HepG2 (cell line): ENCODE results near the gene PCED1B. TPM values are rescaled to one million over a fixed set of nuclear protein-coding genes. Genes with fewer than 3 reads are reported as not detected.

Source experiments
- ATAC-seq: fragments of 200-7000 bp; cut with Tn5 transposase; 3 replicates; pipeline ENCODE4 v1.9.1; 2020; ENCODE audit warnings: mild to moderate bottlenecking, moderate library complexity
- BruUV-seq: library from RNA; stranded (reverse); fragments of 400-500 nt; replicated peaks from 2 replicates; lab custom pipeline; 2021; lab: Mats Ljungman, UMichigan
- CTCF ChIA-PET: fragments of 300-600 bp; formaldehyde crosslinking; extraction: SDS; loops from one replicate; lab custom pipeline; 2021; ENCODE audit warnings: low total read pairs, inconsistent platforms, low intra/inter-chr PET ratio; lab: Yijun Ruan, JAX
- POLR2A ChIA-PET: fragments of 350-600 bp; sonication (Branson Sonifier 250); formaldehyde crosslinking; loops from one replicate; lab custom pipeline; 2020; ENCODE audit warnings: antibody characterized with exemption, inconsistent platforms; lab: Yijun Ruan, JAX
- DNase-seq: peaks from one replicate; pipeline ENCODE4 v3.0.0-alpha.2; 2015; ENCODE audit warnings: low spot score
- FAIRE-seq: peaks from 3 replicates; lab custom pipeline; 2011; peaks lifted over from hg19 to GRCh38; lab: Jason Lieb, UNC
- H2AFZ ChIP-seq: one replicate; pipeline ENCODE4 v1.6.1; 2011; ENCODE audit warnings: low read length, inconsistent platforms
- H3K27ac ChIP-seq: fragments of 300-600 bp; 3 replicates; pipeline ENCODE4 v1.8.0; 2011; ENCODE audit warnings: mixed run types, mild to moderate bottlenecking, mixed read lengths, low read length, inconsistent platforms; ENCODE audit not compliant: insufficient read depth; ENCODE audit errors: extremely low read length
- H3K27me3 ChIP-seq, 2 experiments: fragments of 200-600 bp in 1 of 2; 2 replicates in 1 of 2; 3 replicates in 1 of 2; pipeline versions ENCODE4 v1.6.0 to v1.8.0; 2011; ENCODE audit warnings: low read length in 2 of 2, mild to moderate bottlenecking in 2 of 2, moderate library complexity in 2 of 2, inconsistent platforms in 1 of 2; ENCODE audit not compliant: insufficient read depth in 2 of 2, control insufficient read depth in 1 of 2
- H3K36me3 ChIP-seq, 2 experiments: fragments of 200-600 bp in 1 of 2; replicated peaks in 1 of 2; 2 replicates in 1 of 2; 3 replicates in 1 of 2; pipeline versions ENCODE4 v1.5.1 to v1.8.0; 2011; ENCODE audit warnings: low read length in 2 of 2, inconsistent platforms in 1 of 2; ENCODE audit not compliant: insufficient read depth in 2 of 2, control insufficient read depth in 1 of 2
- H3K4me1 ChIP-seq: 2 replicates; pipeline ENCODE4 v1.5.1; 2012; ENCODE audit warnings: low read length, inconsistent platforms; ENCODE audit not compliant: insufficient read depth
- H3K4me2 ChIP-seq: 2 replicates; pipeline ENCODE4 v1.6.0; 2011; ENCODE audit warnings: low read depth, low read length, inconsistent platforms
- H3K4me3 ChIP-seq, 3 experiments: fragments of 200-600 bp in 1 of 3; sonication (generic), shearing (Covaris generic) in 1 of 3; replicated peaks in 1 of 3; 2 replicates each; pipeline ENCODE4 v1.5.1; 2011 to 2016; ENCODE audit warnings: low read length in 3 of 3, inconsistent platforms in 2 of 3, low read depth in 2 of 3, mild to moderate bottlenecking in 2 of 3, control low read depth in 1 of 3, mixed read lengths in 1 of 3; ENCODE audit not compliant: insufficient read depth in 1 of 3
- H3K79me2 ChIP-seq: one replicate; pipeline ENCODE4 v1.6.1; 2011; ENCODE audit warnings: low read length, inconsistent platforms; ENCODE audit not compliant: insufficient read depth
- H3K9ac ChIP-seq: 2 replicates; pipeline ENCODE4 v1.6.0; 2011; ENCODE audit warnings: mild to moderate bottlenecking, low read depth, low read length, inconsistent platforms; ENCODE audit not compliant: insufficient read depth
- H3K9me3 ChIP-seq: 2 replicates; pipeline ENCODE4 v1.5.1; 2012; ENCODE audit warnings: mild to moderate bottlenecking, low read length
- H4K20me1 ChIP-seq: 2 replicates; pipeline ENCODE4 v1.6.0; 2011; ENCODE audit warnings: inconsistent platforms, mild to moderate bottlenecking, low read length, moderate library complexity; ENCODE audit not compliant: insufficient read depth
- ATAD3A ChIP-seq: sonication (generic); formaldehyde crosslinking; IDR thresholded peaks from 2 replicates; pipeline ENCODE4 v1.4.0; 2020; ENCODE audit warnings: missing genetic modification reagents
- DMAP1 ChIP-seq: IDR thresholded peaks from 2 replicates; pipeline ENCODE4 v1.6.1; 2016
- MAFK ChIP-seq, 2 experiments: IDR thresholded peaks in 1 of 2; conservative IDR thresholded peaks in 1 of 2; 2 replicates each; pipeline ENCODE4 v1.6.1; 2011; ENCODE audit warnings: improper control_type of control experiment in 2 of 2, low read length in 2 of 2
- MYNN ChIP-seq: sonication (generic); formaldehyde crosslinking; IDR thresholded peaks from 2 replicates; pipeline ENCODE4 v1.4.0; 2020; ENCODE audit warnings: mild to moderate bottlenecking, low read depth, missing genetic modification reagents
- PCBP1 ChIP-seq: fragments of 200-400 bp; formaldehyde crosslinking; IDR thresholded peaks from 2 replicates; pipeline ENCODE4 v1.6.1; 2017; ENCODE audit warnings: mild to moderate bottlenecking, low read depth, low read length, borderline replicate concordance
- ZFX ChIP-seq: sonication (generic); formaldehyde crosslinking; IDR thresholded peaks from 2 replicates; pipeline ENCODE4 v1.4.0; 2020; ENCODE audit warnings: mild to moderate bottlenecking, low read depth, missing genetic modification reagents, moderate library complexity
- ZNF282 ChIP-seq: fragments of 450-650 bp; IDR thresholded peaks from 2 replicates; pipeline ENCODE4 v1.6.1; 2018; ENCODE audit not compliant: partially characterized antibody
- ZNF468 ChIP-seq: sonication (generic); formaldehyde crosslinking; IDR thresholded peaks from 2 replicates; pipeline ENCODE4 v1.8.0; 2022; ENCODE audit warnings: mild to moderate bottlenecking, moderate library complexity, missing genetic modification reagents
- ZNF563 ChIP-seq: sonication (generic); formaldehyde crosslinking; IDR thresholded peaks from 2 replicates; pipeline ENCODE4 v1.8.0; 2022; ENCODE audit warnings: mild to moderate bottlenecking, moderate library complexity, missing genetic modification reagents
- WGBS: methylation state at CpG from one replicate; pipeline ENCODE4 v1.1.6; 2017; ENCODE audit warnings: low lambda C conversion rate; 5-methylcytosine and 5-hydroxymethylcytosine counted together
- in situ Hi-C: cut with HindIII; loops from 2 replicates; pipeline ENCODE4 v1.10.0; 2017; ENCODE audit warnings: low pct_unique_long_range_greater_than_20kb; ENCODE audit not compliant: extremely low pct_ligation_motif_present
- intact Hi-C: fragments of 100-400 bp; cut with micrococcal nuclease; formaldehyde crosslinking; loops from one replicate; pipeline ENCODE4 v1.10.0; 2022; ENCODE audit not compliant: unreplicated experiment
- polyA plus RNA-seq, 8 experiments: library from polyadenylated mRNA; depleted of rRNA in 3 of 8; stranded (reverse) in 7 of 8; unstranded in 1 of 8; fragments of >200 nt; fragmentation: Illumina TruSeq in 4 of 8; extraction: Trizol in 4 of 8; gene quantifications; 2 replicates each; pipeline versions ENCODE4 v1.2.1 to v1.2.3, GENCODE V29; 2011 to 2016; ENCODE audit warnings: low read depth in 4 of 8, missing spikeins in 1 of 8, mixed read lengths in 1 of 8; ENCODE audit not compliant: insufficient read depth in 1 of 8
- total RNA-seq, 5 experiments: library from RNA; depleted of rRNA; stranded (reverse); fragments of >200 nt; fragmentation: Illumina TruSeq; extraction: Trizol; gene quantifications; 2 replicates each; pipeline ENCODE4 v1.2.3, GENCODE V29; 2016; ENCODE audit warnings: low read depth in 1 of 5
- TF ChIP-seq, protein P1 (sequence below): sonication (generic); formaldehyde crosslinking; IDR thresholded peaks from 2 replicates; pipeline ENCODE4 v1.5.0; 2020; ENCODE audit warnings: missing genetic modification reagents, mild to moderate bottlenecking, borderline replicate concordance
- TF ChIP-seq, protein P2 (sequence below): sonication (generic); formaldehyde crosslinking; IDR thresholded peaks from 2 replicates; pipeline ENCODE4 v1.4.0; 2020; ENCODE audit warnings: mild to moderate bottlenecking, missing genetic modification reagents

PCED1B gene
- total and polyA plus RNA-seq, 2 of the 13 experiments (the other 11 are each of a cell fraction or from before 2014, with no cell fraction given), result 0.11 to 0.37 TPM

DNA sequence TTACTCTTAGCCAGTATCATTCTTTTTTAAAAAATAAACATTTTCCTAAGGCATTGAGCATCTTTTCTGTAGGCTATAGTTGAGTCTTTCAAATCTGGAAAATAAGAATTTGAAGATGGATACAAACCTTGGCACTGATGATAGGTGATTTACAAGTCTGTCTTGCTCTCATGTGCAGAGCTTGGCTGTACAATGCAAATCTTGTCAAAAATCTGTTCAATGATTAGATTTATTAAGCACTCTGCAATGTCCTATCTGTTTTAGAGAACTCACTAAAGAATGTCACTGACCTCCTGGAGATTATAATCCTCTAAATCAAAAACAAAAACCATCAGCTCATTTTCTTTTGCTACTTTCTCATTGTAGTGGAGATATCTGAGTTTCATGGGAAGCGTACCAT, 43.2 kb downstream of the PCED1B start (continued):
- no peak for TF ChIP-seq MAFK (conservative IDR thresholded peaks at IDR 0.05 in 1 of 2, IDR thresholded peaks at IDR 0.05 in 1 of 2; ENCODE audit: low read length in 2 of 2)
- TF ChIP-seq MYNN (CRISPR knock-in tag), result no peak
- TF ChIP-seq, all 625 proteins: peak for 0

DNA sequence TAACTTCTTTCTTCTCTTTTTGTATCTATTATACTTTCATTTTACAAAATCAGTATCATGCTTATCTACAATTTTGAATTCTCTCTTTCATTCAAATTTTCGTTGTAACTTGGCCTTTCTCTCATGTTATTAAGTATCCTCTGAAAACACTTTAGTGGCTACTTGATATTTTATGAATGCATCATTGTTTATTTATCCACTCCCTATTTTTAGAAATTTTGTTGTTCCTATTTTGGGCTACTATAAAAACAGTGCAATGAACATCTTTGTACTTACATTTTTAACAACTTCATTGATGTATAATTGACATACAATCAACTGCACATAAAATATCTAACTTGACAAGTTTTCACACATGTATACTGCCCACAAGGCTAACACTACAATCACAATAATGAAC, 44.3 kb downstream of the PCED1B start:
- H3K27me3 ChIP-seq, result no peaks in the 10 kb centered on the region; a peak in 1 of 5 replicates
- no peak overlapping the region for H3K9ac ChIP-seq
- H3K4me3 ChIP-seq, result no peak overlapping the region
- ATAC-seq, result no peak
- H2AFZ ChIP-seq, result no peak overlapping the region
- DNase-seq, result no peak
- H3K36me3 ChIP-seq, result no peaks in the 10 kb centered on the region
- in situ Hi-C loops (no loop called here), intact Hi-C loops (no loop called here)
- H3K9me3 ChIP-seq, result no peaks in the 10 kb centered on the region
- CTCF ChIA-PET, result no interaction called here
- H3K79me2 ChIP-seq, result no peaks in the 10 kb centered on the region
- H4K20me1 ChIP-seq, result no peaks in the 10 kb centered on the region
- H3K4me2 ChIP-seq, result no peak overlapping the region
- H3K4me1 ChIP-seq, result no peaks in the 10 kb centered on the region
- no peak for FAIRE-seq
- no peak overlapping the region for H3K27ac ChIP-seq
- WGBS, result 0% methylated on average over 1 of the region's 1 CpG
- TF ChIP-seq ZNF563 (CRISPR knock-in tag) (no peak), DMAP1 (no peak), ZNF468 (no peak), ZFX (CRISPR knock-in tag) (no peak), PCBP1 (no peak), ZNF282 (no peak), ATAD3A (CRISPR knock-in tag) (no peak)
- TF ChIP-seq, protein P1, sequence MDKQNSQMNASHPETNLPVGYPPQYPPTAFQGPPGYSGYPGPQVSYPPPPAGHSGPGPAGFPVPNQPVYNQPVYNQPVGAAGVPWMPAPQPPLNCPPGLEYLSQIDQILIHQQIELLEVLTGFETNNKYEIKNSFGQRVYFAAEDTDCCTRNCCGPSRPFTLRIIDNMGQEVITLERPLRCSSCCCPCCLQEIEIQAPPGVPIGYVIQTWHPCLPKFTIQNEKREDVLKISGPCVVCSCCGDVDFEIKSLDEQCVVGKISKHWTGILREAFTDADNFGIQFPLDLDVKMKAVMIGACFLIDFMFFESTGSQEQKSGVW, result no peak
- TF ChIP-seq, protein P2, sequence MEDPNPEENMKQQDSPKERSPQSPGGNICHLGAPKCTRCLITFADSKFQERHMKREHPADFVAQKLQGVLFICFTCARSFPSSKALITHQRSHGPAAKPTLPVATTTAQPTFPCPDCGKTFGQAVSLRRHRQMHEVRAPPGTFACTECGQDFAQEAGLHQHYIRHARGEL (CRISPR knock-in tag), result no peak
- POLR2A ChIA-PET, result no interaction called here
- BruUV-seq, result no TSS peak
